Prostate gland (tissue), 2 donors: ENCODE data around the gene INPP5A. TPM values are rescaled to one million over a fixed set of nuclear protein-coding genes. Genes with fewer than 3 reads are reported as not detected.

Source experiments
- DNase-seq: peaks from one replicate; pipeline ENCODE4 v3.0.0-alpha.2; 2019; ENCODE audit warnings: low spot score
- H3K27ac ChIP-seq, 2 donors: fragments of 200-600 bp; sonication (generic); 2 replicates each; pipeline ENCODE4 v1.5.1; 2017 to 2019
- H3K27me3 ChIP-seq: fragments of 200-600 bp; sonication (generic); replicated peaks from 2 replicates; pipeline ENCODE4 v1.5.1; 2019; ENCODE audit not compliant: insufficient read depth
- H3K36me3 ChIP-seq, 2 donors: fragments of 200-600 bp; sonication (generic); 1 replicate in 1 of 2; 2 replicates in 1 of 2; pipeline versions ENCODE4 v1.5.1 to v1.8.1; 2017 to 2019
- H3K4me1 ChIP-seq: fragments of 200-600 bp; sonication (generic); replicated peaks from 2 replicates; pipeline ENCODE4 v1.5.1; 2019
- H3K4me3 ChIP-seq, 2 donors: fragments of 200-600 bp; sonication (generic); 2 replicates each; pipeline ENCODE4 v1.5.1; 2017 to 2019
- H3K9me3 ChIP-seq: fragments of 200-600 bp; sonication (generic); 2 replicates; pipeline ENCODE4 v1.5.1; 2017
- POLR2A ChIP-seq: fragments of 450-650 bp; IDR thresholded peaks from one replicate; pipeline ENCODE4 v1.6.1; 2016; ENCODE audit warnings: antibody characterized with exemption, mild to moderate bottlenecking
- POLR2AphosphoS5 ChIP-seq: sonication (generic); formaldehyde crosslinking; IDR thresholded peaks from one replicate; pipeline ENCODE4 v1.6.1; 2017; ENCODE audit warnings: antibody characterized with exemption
- WGBS: methylation state at CpG from one replicate; pipeline ENCODE4 v1.1.5; 2018; 5-methylcytosine and 5-hydroxymethylcytosine counted together
- intact Hi-C: fragments of 100-400 bp; cut with DNase I; formaldehyde crosslinking; loops from one replicate; pipeline ENCODE4 v1.14.2; 2022
- total RNA-seq, 2 donors: library from RNA; depleted of rRNA; stranded (reverse); fragments of >200 nt; gene quantifications; one replicate each; pipeline ENCODE4 v1.1.0, GENCODE V29; 2016
- TF ChIP-seq, protein P1 (sequence below), 4 experiments: fragments of 200-600 bp in 2 of 4; fragments of 450-650 bp in 2 of 4; sonication (generic) in 2 of 4; IDR thresholded peaks; 1 replicate in 3 of 4; 2 replicates in 1 of 4; pipeline ENCODE4 v1.5.1; 2016 to 2019; ENCODE audit warnings: antibody characterized with exemption in 4 of 4, mild to moderate bottlenecking in 2 of 4, moderate library complexity in 2 of 4

INPP5A gene
- total RNA-seq, 2 donors from 2014 or later: 49.5 to 83.3 TPM

DNA sequence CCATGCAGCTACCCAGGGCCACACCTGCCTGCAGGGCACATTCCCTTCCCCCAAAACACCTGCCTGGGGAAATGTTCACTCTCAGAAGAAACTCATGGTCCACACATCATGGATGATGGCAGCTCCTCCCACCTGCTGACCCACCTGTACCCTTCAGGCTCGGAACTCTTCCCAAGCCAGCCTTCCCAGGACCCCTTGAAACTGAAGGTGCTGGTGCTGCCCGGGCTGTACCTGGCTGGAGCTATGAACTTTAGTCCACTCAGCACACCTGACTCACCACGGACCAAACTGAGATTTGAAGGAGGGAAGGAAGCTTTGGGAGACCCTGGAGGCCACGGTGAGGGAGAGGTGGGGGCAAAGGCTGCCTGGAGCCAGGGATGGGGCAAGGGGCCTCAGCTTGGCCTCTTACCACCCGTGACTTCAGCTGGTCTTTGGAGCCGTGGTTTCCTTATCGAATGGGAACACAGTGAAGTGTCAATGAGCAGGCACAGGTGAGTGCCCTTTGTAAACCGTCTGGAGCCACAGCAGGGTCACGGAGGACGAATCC lies 30.1 kb upstream of the INPP5A start:
- no peaks in the 10 kb centered on the region for H3K36me3 ChIP-seq
- DNase-seq: no peak
- no peak for TF ChIP-seq POLR2A
- TF ChIP-seq, protein P1, sequence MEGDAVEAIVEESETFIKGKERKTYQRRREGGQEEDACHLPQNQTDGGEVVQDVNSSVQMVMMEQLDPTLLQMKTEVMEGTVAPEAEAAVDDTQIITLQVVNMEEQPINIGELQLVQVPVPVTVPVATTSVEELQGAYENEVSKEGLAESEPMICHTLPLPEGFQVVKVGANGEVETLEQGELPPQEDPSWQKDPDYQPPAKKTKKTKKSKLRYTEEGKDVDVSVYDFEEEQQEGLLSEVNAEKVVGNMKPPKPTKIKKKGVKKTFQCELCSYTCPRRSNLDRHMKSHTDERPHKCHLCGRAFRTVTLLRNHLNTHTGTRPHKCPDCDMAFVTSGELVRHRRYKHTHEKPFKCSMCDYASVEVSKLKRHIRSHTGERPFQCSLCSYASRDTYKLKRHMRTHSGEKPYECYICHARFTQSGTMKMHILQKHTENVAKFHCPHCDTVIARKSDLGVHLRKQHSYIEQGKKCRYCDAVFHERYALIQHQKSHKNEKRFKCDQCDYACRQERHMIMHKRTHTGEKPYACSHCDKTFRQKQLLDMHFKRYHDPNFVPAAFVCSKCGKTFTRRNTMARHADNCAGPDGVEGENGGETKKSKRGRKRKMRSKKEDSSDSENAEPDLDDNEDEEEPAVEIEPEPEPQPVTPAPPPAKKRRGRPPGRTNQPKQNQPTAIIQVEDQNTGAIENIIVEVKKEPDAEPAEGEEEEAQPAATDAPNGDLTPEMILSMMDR (IDR thresholded peaks at IDR 0.05): no peak
- TF ChIP-seq POLR2AphosphoS5: no peak
- no peak overlapping the region for H3K27ac ChIP-seq
- intact Hi-C loops: no loop called here
- no peaks in the 10 kb centered on the region for H3K9me3 ChIP-seq
- no peaks in the 10 kb centered on the region for H3K4me1 ChIP-seq
- 82% methylated on average over 10 of the region's 10 CpGs for WGBS
- H3K4me3 ChIP-seq: no peak overlapping the region
- H3K27me3 ChIP-seq: no peaks in the 10 kb centered on the region

DNA sequence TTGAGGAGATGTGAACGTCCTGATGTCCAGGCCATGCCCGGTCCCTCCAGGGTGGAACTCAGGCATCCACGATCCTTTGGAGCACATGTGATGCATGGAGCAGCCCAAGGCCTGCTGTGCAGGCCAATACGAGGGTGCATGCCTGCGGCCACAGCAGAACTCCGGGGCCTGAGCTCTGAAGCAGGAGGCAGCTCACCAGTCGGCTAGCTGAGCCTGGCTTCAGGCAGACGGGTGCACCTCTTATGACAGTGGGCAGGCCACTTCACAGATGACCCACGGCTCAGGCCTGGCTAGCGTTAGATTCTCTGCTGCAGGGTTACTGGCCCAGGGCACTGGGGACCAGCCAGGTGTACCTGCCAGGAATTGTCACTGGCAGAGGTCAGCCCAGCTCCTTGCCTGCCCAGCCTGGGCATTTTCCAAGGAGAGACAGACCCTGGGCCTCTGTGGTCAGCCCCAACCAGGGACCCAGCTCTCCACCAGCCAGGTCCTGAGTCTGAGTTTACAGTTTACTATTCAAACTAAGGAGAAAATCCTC lies 29.6 kb upstream of the INPP5A start:
- WGBS: 95% methylated on average over 10 of the region's 10 CpGs
- no peak for DNase-seq
- H3K27ac ChIP-seq: no peak overlapping the region
- no peaks in the 10 kb centered on the region for H3K27me3 ChIP-seq
- H3K9me3 ChIP-seq: no peaks in the 10 kb centered on the region
- no peak overlapping the region for H3K4me3 ChIP-seq
- no peaks in the 10 kb centered on the region for H3K4me1 ChIP-seq
- H3K36me3 ChIP-seq: no peaks in the 10 kb centered on the region
- no peak for TF ChIP-seq POLR2AphosphoS5
- TF ChIP-seq, protein P1 (IDR thresholded peaks at IDR 0.05): no peak
- no peak for TF ChIP-seq POLR2A
- intact Hi-C loops: no loop called here

DNA sequence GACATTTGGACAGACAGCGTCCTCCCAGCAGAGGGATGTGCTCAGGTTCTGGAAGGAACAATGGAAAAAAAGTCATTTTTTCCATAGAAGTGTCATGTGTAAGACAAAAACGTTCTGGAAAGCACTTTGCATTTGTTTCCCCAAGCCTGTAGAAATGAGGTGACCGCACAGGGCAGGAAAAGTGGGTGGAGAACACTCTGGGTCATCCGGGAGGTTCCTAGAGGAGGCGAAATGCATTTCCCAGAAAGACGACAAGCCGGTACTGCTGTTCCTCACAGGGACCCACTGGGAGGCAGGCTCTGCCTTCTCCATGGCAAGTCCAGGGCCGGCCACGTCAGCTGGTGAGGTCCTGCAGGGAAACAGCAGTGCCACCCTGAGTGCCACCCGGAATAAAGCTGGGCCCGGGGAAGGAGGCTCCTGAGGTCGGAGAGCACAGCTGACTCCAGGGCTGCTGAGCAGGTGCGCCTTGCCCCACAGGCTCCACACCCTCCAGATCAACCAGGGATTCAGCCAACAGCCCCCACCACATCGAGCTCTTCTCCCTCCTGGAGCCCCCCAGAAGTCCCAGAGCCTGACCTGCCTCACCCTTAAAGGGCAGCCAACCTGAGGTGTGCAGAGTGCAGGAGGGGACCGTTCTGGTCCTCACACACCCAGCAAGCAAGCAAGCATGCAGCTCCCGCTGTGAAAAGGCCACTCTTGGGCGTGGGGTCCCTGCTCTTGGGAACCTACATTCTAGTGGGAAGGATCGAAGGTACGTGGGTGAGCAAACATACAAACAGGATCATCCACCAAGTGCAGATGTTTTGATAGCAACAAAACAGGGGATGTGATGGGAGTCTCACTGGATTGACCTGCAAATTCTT lies 28.8 kb upstream of the INPP5A start:
- Histone ChIP-seq H3K4me1 (no peaks in the 10 kb centered on the region), H3K27ac (no peak overlapping the region), H3K27me3 (no peaks in the 10 kb centered on the region), H3K9me3 (no peaks in the 10 kb centered on the region), H3K36me3 (no peaks in the 10 kb centered on the region), H3K4me3 (no peak overlapping the region)
- WGBS: 84% methylated on average over 19 of the region's 19 CpGs
- no peak for TF ChIP-seq POLR2A
- TF ChIP-seq, protein P1 (IDR thresholded peaks at IDR 0.05): peak in 1 of 4 experiments; percentile 5
- TF ChIP-seq POLR2AphosphoS5: no peak
- intact Hi-C loops: no loop called here
- DNase-seq: no peak

DNA sequence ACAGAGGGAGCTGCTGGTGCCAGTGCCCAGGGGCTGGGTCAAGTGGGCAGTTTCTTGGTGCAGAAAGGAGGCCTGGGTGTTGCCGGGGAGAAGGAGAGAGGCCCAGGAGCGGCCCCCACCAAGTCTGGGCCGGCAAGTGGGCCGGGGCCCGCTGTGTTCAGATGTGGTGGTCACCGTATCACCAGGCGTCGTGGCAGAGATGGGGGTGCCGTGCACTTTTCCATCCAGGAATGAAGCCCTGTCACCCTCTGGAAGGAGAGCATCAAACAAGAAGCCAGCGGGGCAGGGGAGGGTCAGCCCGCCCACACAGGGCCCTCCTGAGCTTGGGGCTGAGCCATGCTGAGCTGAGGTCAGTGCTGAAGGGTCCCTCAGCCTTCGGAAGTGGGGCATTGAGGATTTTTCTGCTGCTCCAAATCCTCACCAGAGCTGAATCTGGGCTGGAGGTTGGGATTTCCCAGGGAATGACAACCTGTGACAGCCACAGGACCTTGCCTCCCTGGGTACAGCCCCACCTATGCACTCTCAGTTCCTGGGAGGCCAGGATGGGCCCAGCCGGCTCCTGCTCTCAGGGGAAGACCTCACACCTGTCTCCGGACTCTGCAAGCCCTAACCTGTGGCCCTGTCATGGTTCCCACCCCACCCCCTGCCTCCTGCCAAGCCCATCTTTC lies 27.9 kb upstream of the INPP5A start:
- TF ChIP-seq, protein P1 (IDR thresholded peaks at IDR 0.05): no peak
- no peak for TF ChIP-seq POLR2AphosphoS5
- H3K4me1 ChIP-seq: no peaks in the 10 kb centered on the region
- intact Hi-C loops: no loop called here
- no peak overlapping the region for H3K4me3 ChIP-seq
- H3K27me3 ChIP-seq: no peaks in the 10 kb centered on the region
- WGBS: 82% methylated on average over 13 of the region's 14 CpGs
- no peaks in the 10 kb centered on the region for H3K36me3 ChIP-seq
- no peak overlapping the region for H3K27ac ChIP-seq
- no peaks in the 10 kb centered on the region for H3K9me3 ChIP-seq
- no peak for DNase-seq
